HCT116 (cell line): Measurements from ENCODE around the gene CALN1. TPM values are rescaled to one million over a fixed set of nuclear protein-coding genes. Genes with fewer than 3 reads are reported as not detected.

Experiments
- ATAC-seq: fragments of 200-7000 bp; cut with Tn5 transposase; 2 replicates; pipeline ENCODE4 v1.9.1; 2020; ENCODE audit warnings: mild to moderate bottlenecking, moderate library complexity
- BruUV-seq: library from RNA; stranded (reverse); fragments of 400-500 nt; replicated peaks from 2 replicates; lab custom pipeline; 2021; lab: Mats Ljungman, UMichigan
- CTCF ChIA-PET: fragments of 300-600 bp; sonication (Branson Sonifier 250); formaldehyde crosslinking; loops from one replicate; lab custom pipeline; 2021; ENCODE audit warnings: antibody characterized with exemption; lab: Charles Lee
- POLR2A ChIA-PET: fragments of 300-600, 350-600 bp; sonication (Branson Sonifier 250); formaldehyde crosslinking; loops from one replicate; lab custom pipeline; 2021; ENCODE audit warnings: antibody characterized with exemption; lab: Charles Lee
- RAD21 ChIA-PET, 2 experiments: fragments of 300-600 bp; sonication (Branson Sonifier 250); formaldehyde crosslinking; loops; one replicate each; lab custom pipeline; 2023; ENCODE audit warnings: low total read pairs in 2 of 2; ENCODE audit not compliant: uncharacterized antibody in 2 of 2, unreplicated experiment in 2 of 2, low non-redundant PET in 1 of 2; lab: Charles Lee
- DNase-seq: peaks from one replicate; pipeline ENCODE4 v3.0.0-alpha.2; 2010; ENCODE audit warnings: low read depth, low spot score
- H2AFZ ChIP-seq: fragments of 200-600 bp; shearing (Covaris generic), sonication (generic); 2 replicates; pipeline ENCODE4 v1.6.1; 2017; ENCODE audit warnings: low read depth, mixed run types, mixed read lengths, antibody characterized with exemption, low read length; ENCODE audit not compliant: poor library complexity, severe bottlenecking
- H3K27ac ChIP-seq: 2 replicates; pipeline ENCODE4 v1.5.1; 2012; ENCODE audit warnings: low read depth, low read length
- H3K27me3 ChIP-seq: fragments of 200-600 bp; sonication (generic); 2 replicates; pipeline ENCODE4 v1.6.1; 2016; ENCODE audit warnings: mixed run types, low read length, mixed read lengths; ENCODE audit not compliant: insufficient read depth
- H3K36me3 ChIP-seq, 2 experiments: fragments of 200-500 bp in 1 of 2; fragments of 200-600 bp in 1 of 2; sonication (Bioruptor generic) in 1 of 2; sonication (generic) in 1 of 2; 2 replicates each; pipeline versions ENCODE4 v1.5.1 to v1.6.1; 2014 to 2016; ENCODE audit warnings: low read length in 2 of 2, inconsistent platforms in 1 of 2, mixed read lengths in 1 of 2, mixed run types in 1 of 2; ENCODE audit not compliant: insufficient read depth in 2 of 2, control insufficient read depth in 1 of 2
- H3K4me1 ChIP-seq, 2 experiments: fragments of 200-600 bp in 1 of 2; sonication (generic) in 1 of 2; 2 replicates each; pipeline versions ENCODE4 v1.5.1 to v1.6.1; 2012 to 2017; ENCODE audit warnings: low read length in 2 of 2, inconsistent platforms in 1 of 2, mild to moderate bottlenecking in 1 of 2, mixed read lengths in 1 of 2, mixed run types in 1 of 2, moderate library complexity in 1 of 2; ENCODE audit not compliant: insufficient read depth in 2 of 2, control insufficient read depth in 1 of 2
- H3K4me2 ChIP-seq: fragments of 200-600 bp; sonication (generic); 2 replicates; pipeline ENCODE4 v1.6.1; 2017; ENCODE audit warnings: mixed run types, low read length, mixed read lengths
- H3K4me3 ChIP-seq, 2 experiments: fragments of 200-600 bp in 1 of 2; sonication (generic) in 1 of 2; replicated peaks in 1 of 2; 2 replicates each; pipeline ENCODE4 v1.5.1; 2011 to 2016; ENCODE audit warnings: low read length in 2 of 2, control low read depth in 1 of 2, low read depth in 1 of 2, mild to moderate bottlenecking in 1 of 2, mixed read lengths in 1 of 2, mixed run types in 1 of 2
- H3K79me2 ChIP-seq: fragments of 200-600 bp; sonication (generic); 2 replicates; pipeline ENCODE4 v1.6.1; 2017; ENCODE audit warnings: mild to moderate bottlenecking, mixed run types, low read length, moderate library complexity, mixed read lengths; ENCODE audit not compliant: insufficient read depth
- H3K9ac ChIP-seq: fragments of 200-600 bp; sonication (generic); 2 replicates; pipeline ENCODE4 v1.6.1; 2016; ENCODE audit warnings: low read length, mixed read lengths
- H3K9me2 ChIP-seq: fragments of 200-600 bp; sonication (generic), shearing (Covaris generic); 2 replicates; pipeline ENCODE4 v1.6.1; 2017; ENCODE audit warnings: mixed run types, mild to moderate bottlenecking, moderate library complexity; ENCODE audit not compliant: insufficient read depth
- H3K9me3 ChIP-seq, 2 experiments: fragments of 200-500 bp in 1 of 2; fragments of 200-600 bp in 1 of 2; sonication (Bioruptor generic) in 1 of 2; sonication (generic) in 1 of 2; 2 replicates each; pipeline ENCODE4 v1.6.1; 2014 to 2017; ENCODE audit warnings: low read length in 2 of 2, mixed read lengths in 2 of 2, inconsistent platforms in 1 of 2, low read depth in 1 of 2, mild to moderate bottlenecking in 1 of 2, mixed run types in 1 of 2, moderate library complexity in 1 of 2; ENCODE audit not compliant: control insufficient read depth in 1 of 2, insufficient read depth in 1 of 2
- H4K20me1 ChIP-seq: fragments of 200-600 bp; sonication (generic), shearing (Covaris generic); 2 replicates; pipeline ENCODE4 v1.6.1; 2017; ENCODE audit warnings: mixed run types, mild to moderate bottlenecking, moderate library complexity; ENCODE audit not compliant: insufficient read depth
- CBX3 ChIP-seq: IDR thresholded peaks from 2 replicates; pipeline ENCODE4 v1.6.1; 2012; ENCODE audit warnings: low read depth
- CEBPB ChIP-seq: IDR thresholded peaks from 2 replicates; pipeline ENCODE4 v1.6.1; 2012; ENCODE audit warnings: low read depth
- EGR1 ChIP-seq: IDR thresholded peaks from 2 replicates; pipeline ENCODE4 v1.6.1; 2012; ENCODE audit warnings: low read depth
- MAX ChIP-seq: IDR thresholded peaks from 2 replicates; pipeline ENCODE4 v1.6.1; 2012
- RAD21 ChIP-seq: IDR thresholded peaks from 2 replicates; pipeline ENCODE4 v1.6.1; 2012; ENCODE audit warnings: low read depth, mild to moderate bottlenecking
- SIN3A ChIP-seq: IDR thresholded peaks from 2 replicates; pipeline ENCODE4 v1.6.1; 2012; ENCODE audit warnings: low read depth
- ZFX ChIP-seq: fragments of 450-650 bp; IDR thresholded peaks from 2 replicates; pipeline ENCODE4 v1.6.1; 2017
- intact Hi-C: fragments of 100-400 bp; cut with micrococcal nuclease; formaldehyde crosslinking; loops from 2 replicates; pipeline ENCODE4 v1.10.0; 2022
- total RNA-seq: library from RNA; stranded (reverse); gene quantifications from one replicate; pipeline ENCODE4 v1.2.1, GENCODE V29; 2021; ENCODE audit not compliant: unreplicated experiment
- TF ChIP-seq, protein P1 (sequence below): IDR thresholded peaks from 2 replicates; pipeline ENCODE4 v1.6.1; 2011; ENCODE audit warnings: mild to moderate bottlenecking, low read length, moderate library complexity; ENCODE audit not compliant: insufficient replicate concordance; ENCODE audit errors: extremely low read depth
- TF ChIP-seq, protein P2 (sequence below), 3 experiments: fragments of 200-600 bp in 1 of 3; sonication (generic) in 1 of 3; IDR thresholded peaks in 2 of 3; conservative IDR thresholded peaks in 1 of 3; 2 replicates each; pipeline ENCODE4 v1.5.1; 2012 to 2017; ENCODE audit warnings: low read depth in 2 of 3, low read length in 2 of 3, antibody characterized with exemption in 1 of 3, borderline replicate concordance in 1 of 3, control low read depth in 1 of 3, mild to moderate bottlenecking in 1 of 3, mixed read lengths in 1 of 3, mixed run types in 1 of 3, moderate library complexity in 1 of 3; ENCODE audit not compliant: insufficient read depth in 1 of 3

Gene CALN1
- total RNA-seq, 1 experiment from 2014 or later = 0.17 TPM

DNA sequence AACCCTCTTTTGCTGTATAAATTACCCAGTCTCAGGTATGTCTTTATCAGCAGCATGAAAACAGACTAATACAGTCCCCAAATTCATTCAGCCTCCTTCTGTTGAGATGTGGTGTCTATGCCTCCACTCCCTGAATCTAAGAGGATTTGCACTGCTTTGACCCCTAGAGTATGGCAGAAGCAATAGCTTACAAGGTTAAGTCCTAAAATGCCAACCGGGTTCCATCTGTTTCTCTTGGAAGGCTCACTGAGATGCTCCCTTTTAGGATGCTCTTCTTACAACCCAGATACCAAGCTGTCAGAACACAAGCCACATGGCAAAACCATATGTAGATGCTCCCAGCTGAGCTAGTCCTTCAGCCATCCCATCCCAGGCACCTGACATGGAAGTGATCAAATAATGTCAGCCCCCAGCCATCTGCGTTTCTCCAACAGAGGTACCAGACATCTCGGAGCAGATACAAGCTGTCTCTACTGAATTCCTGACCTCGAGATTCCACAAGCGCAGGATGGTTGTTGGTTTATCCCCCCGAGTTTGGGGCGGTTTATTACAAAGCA is 20.2 kb downstream of the CALN1 start:
- Histone ChIP-seq H3K9me3 (no peaks in the 10 kb centered on the region), H3K4me1 (no peaks in the 10 kb centered on the region), H4K20me1 (no peaks in the 10 kb centered on the region), H3K79me2 (no peaks in the 10 kb centered on the region), H3K36me3 (no peaks in the 10 kb centered on the region), H3K9me2 (no peaks in the 10 kb centered on the region), H3K27ac (no peak overlapping the region), H3K27me3 (peaks cover 24% of the 10 kb centered on the region), H3K4me2 (no peak overlapping the region), H2AFZ (no peak overlapping the region), H3K9ac (no peak overlapping the region), H3K4me3 (no peak overlapping the region)
- ATAC-seq (no peak), DNase-seq (no peak)
- TF ChIP-seq MAX = no peak
- TF ChIP-seq CEBPB = no peak
- POLR2A ChIA-PET = no interaction called here
- no TSS peak for BruUV-seq
- CTCF ChIA-PET = no interaction called here
- intact Hi-C loops = no loop called here
- RAD21 ChIA-PET = no interaction called here

DNA sequence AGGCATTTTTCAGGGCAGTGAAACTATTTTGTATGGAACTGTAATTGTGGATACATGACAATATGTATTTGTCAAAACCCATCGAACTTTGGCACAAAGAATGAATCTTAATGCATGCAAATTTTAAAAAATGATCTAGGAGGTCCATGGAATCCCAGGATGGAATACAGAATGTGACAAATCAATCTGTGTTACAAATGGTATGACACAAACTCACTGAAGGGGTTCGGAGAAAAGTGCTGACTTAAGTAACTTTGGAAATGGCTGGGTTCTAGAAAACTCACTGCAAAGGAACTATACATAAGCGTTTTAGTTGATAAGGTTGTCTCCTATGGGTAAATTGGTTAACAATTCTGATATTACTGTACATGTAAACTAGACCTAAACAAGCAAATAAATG is 26.0 kb downstream of the CALN1 start:
- no peak overlapping the region for H2AFZ ChIP-seq
- H3K4me1 ChIP-seq = no peaks in the 10 kb centered on the region
- no peaks in the 10 kb centered on the region for H3K79me2 ChIP-seq
- TF ChIP-seq CBX3 = no peak
- TF ChIP-seq, protein P1, sequence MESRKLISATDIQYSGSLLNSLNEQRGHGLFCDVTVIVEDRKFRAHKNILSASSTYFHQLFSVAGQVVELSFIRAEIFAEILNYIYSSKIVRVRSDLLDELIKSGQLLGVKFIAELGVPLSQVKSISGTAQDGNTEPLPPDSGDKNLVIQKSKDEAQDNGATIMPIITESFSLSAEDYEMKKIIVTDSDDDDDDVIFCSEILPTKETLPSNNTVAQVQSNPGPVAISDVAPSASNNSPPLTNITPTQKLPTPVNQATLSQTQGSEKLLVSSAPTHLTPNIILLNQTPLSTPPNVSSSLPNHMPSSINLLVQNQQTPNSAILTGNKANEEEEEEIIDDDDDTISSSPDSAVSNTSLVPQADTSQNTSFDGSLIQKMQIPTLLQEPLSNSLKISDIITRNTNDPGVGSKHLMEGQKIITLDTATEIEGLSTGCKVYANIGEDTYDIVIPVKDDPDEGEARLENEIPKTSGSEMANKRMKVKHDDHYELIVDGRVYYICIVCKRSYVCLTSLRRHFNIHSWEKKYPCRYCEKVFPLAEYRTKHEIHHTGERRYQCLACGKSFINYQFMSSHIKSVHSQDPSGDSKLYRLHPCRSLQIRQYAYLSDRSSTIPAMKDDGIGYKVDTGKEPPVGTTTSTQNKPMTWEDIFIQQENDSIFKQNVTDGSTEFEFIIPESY = no peak
- no peak for TF ChIP-seq SIN3A
- TF ChIP-seq EGR1 = no peak
- no peak for TF ChIP-seq ZFX
- TF ChIP-seq, protein P2, sequence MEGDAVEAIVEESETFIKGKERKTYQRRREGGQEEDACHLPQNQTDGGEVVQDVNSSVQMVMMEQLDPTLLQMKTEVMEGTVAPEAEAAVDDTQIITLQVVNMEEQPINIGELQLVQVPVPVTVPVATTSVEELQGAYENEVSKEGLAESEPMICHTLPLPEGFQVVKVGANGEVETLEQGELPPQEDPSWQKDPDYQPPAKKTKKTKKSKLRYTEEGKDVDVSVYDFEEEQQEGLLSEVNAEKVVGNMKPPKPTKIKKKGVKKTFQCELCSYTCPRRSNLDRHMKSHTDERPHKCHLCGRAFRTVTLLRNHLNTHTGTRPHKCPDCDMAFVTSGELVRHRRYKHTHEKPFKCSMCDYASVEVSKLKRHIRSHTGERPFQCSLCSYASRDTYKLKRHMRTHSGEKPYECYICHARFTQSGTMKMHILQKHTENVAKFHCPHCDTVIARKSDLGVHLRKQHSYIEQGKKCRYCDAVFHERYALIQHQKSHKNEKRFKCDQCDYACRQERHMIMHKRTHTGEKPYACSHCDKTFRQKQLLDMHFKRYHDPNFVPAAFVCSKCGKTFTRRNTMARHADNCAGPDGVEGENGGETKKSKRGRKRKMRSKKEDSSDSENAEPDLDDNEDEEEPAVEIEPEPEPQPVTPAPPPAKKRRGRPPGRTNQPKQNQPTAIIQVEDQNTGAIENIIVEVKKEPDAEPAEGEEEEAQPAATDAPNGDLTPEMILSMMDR (IDR thresholded peaks at IDR 0.05 in 2 of 3, conservative IDR thresholded peaks at IDR 0.05 in 1 of 3; ENCODE audit: borderline replicate concordance in 1 of 3, insufficient read depth in 1 of 3, low read depth in 2 of 3, low read length in 2 of 3) = no peak
- TF ChIP-seq RAD21 = no peak
- intact Hi-C loops = no loop called here
- no peak overlapping the region for H3K4me2 ChIP-seq
- ChIA-PET CTCF (no interaction called here), POLR2A (no interaction called here), RAD21 (no interaction called here)
- no peaks in the 10 kb centered on the region for H3K9me3 ChIP-seq
- BruUV-seq = no TSS peak
- 0 out of 2 replicates have a peak, but pooled peaks cover 7% of the 10 kb centered on the region for H3K27me3 ChIP-seq
- H3K9ac ChIP-seq = no peak overlapping the region
- H3K4me3 ChIP-seq = no peak overlapping the region
- no peaks in the 10 kb centered on the region for H3K9me2 ChIP-seq
- ATAC-seq (no peak), DNase-seq (no peak)
- no peaks in the 10 kb centered on the region for H3K36me3 ChIP-seq
- H3K27ac ChIP-seq = no peak overlapping the region
- no peaks in the 10 kb centered on the region for H4K20me1 ChIP-seq
